ENCODE measurements around the gene SULT1C4.
"Not testable (repeated sequence)": the region's sequence is repeated elsewhere in the genome, so short reads cannot be mapped to it uniquely, and the experiment has no call there.

Gene SULT1C4

GRCh38 chr2:108435578-108435977 lies 57.8 kb downstream of the SULT1C4 start:
- not testable (repeated sequence) for H3K27me3 ChIP-seq (ENCODE audit: control insufficient read depth in 2 of 2, insufficient read depth in 2 of 2, low read length in 2 of 2); H3K36me3 ChIP-seq (ENCODE audit: control insufficient read depth in 2 of 2, insufficient read depth in 2 of 2, low read length in 2 of 2); H3K9ac ChIP-seq (ENCODE audit: low read depth in 1 of 2, low read length in 2 of 2); H3K4me1 ChIP-seq (ENCODE audit: control insufficient read depth in 2 of 2, insufficient read depth in 2 of 2, low read length in 2 of 2); H3K9me3 ChIP-seq (ENCODE audit: control insufficient read depth in 2 of 2, low read length in 2 of 2); H3K27ac ChIP-seq (ENCODE audit: low read depth in 2 of 2, low read length in 2 of 2); H3K4me3 ChIP-seq (ENCODE audit: low read length in 2 of 2)

- no peak overlapping the region for H3K27ac ChIP-seq (ENCODE audit: low read depth in 2 of 2, low read length in 2 of 2)
- H3K4me3 ChIP-seq (ENCODE audit: low read length in 2 of 2) = no peak overlapping the region
- H3K9ac ChIP-seq (ENCODE audit: low read depth in 1 of 2, low read length in 2 of 2) = no peak overlapping the region
- no peaks in the 10 kb centered on the region for H3K36me3 ChIP-seq (ENCODE audit: control insufficient read depth in 2 of 2, insufficient read depth in 2 of 2, low read length in 2 of 2)
- H3K27me3 ChIP-seq (ENCODE audit: control insufficient read depth in 2 of 2, insufficient read depth in 2 of 2, low read length in 2 of 2) = no peaks in the 10 kb centered on the region
- H3K9me3 ChIP-seq (ENCODE audit: control insufficient read depth in 2 of 2, low read length in 2 of 2) = no peaks in the 10 kb centered on the region
- H3K4me1 ChIP-seq (ENCODE audit: control insufficient read depth in 2 of 2, insufficient read depth in 2 of 2, low read length in 2 of 2) = no peaks in the 10 kb centered on the region
These were observed 59.2 kb downstream of the SULT1C4 start for GRCh38 chr2:108436976-108437375.
